ENCODE results near the gene CDKAL1.
"Not testable (repeated sequence)": the region's sequence is repeated elsewhere in the genome, so short reads cannot be mapped to it uniquely, and the experiment has no call there.

Gene CDKAL1

GRCh38 chr6:21246075-21246474, 711.8 kb downstream of the CDKAL1 start:
- TF ChIP-seq CTBP1 (IDR thresholded peaks at IDR 0.05; ENCODE audit: borderline replicate concordance): no peak
- TF ChIP-seq FOXA1 (IDR thresholded peaks at IDR 0.05): no peak
- TF ChIP-seq FOXM1 (IDR thresholded peaks at IDR 0.05; ENCODE audit: borderline replicate concordance): no peak
- no peak for TF ChIP-seq L3MBTL2 (conservative IDR thresholded peaks at IDR 0.05)
- no peak for TF ChIP-seq SUZ12 (IDR thresholded peaks at IDR 0.05)
- no peak for TF ChIP-seq FOXK2 (IDR thresholded peaks at IDR 0.05)
- no peak for TF ChIP-seq ELF4 (IDR thresholded peaks at IDR 0.05)
- TF ChIP-seq HDGF (IDR thresholded peaks at IDR 0.05; ENCODE audit: borderline replicate concordance): no peak
- TF ChIP-seq ZNF384 (IDR thresholded peaks at IDR 0.05): no peak
- TF ChIP-seq NFRKB (IDR thresholded peaks at IDR 0.05): no peak
- TF ChIP-seq TARDBP (IDR thresholded peaks at IDR 0.05): no peak
- TF ChIP-seq PKNOX1 (IDR thresholded peaks at IDR 0.05): no peak
- no peak for TF ChIP-seq BHLHE40 (IDR thresholded peaks at IDR 0.05; ENCODE audit: borderline replicate concordance)
- POLR2A ChIA-PET: no interaction called here
- CTCF ChIA-PET: interaction anchor here (0.7 kb wide), 1 partner anchor 259 kb away, joined by 3 read pairs; no protein-coding TSS in a partner anchor
- no peak for DNase-seq (ENCODE audit: extremely low spot score)

- CTCF ChIA-PET; POLR2A ChIA-PET; DNase-seq (ENCODE audit: extremely low spot score): not testable (repeated sequence)
Measured at GRCh38 chr6:21254460-21254859, 720.2 kb downstream of the CDKAL1 start.

GRCh38 chr6:21256197-21256596, 721.9 kb downstream of the CDKAL1 start:
- POLR2A ChIA-PET: no interaction called here
- TF ChIP-seq ELF4 (IDR thresholded peaks at IDR 0.05): no peak
- TF ChIP-seq SP1 (IDR thresholded peaks at IDR 0.05): no peak
- no peak for TF ChIP-seq ZNF384 (IDR thresholded peaks at IDR 0.05)
- TF ChIP-seq LEF1 (IDR thresholded peaks at IDR 0.05; ENCODE audit: borderline replicate concordance): no peak
- no peak for TF ChIP-seq CTBP1 (IDR thresholded peaks at IDR 0.05; ENCODE audit: borderline replicate concordance)
- no peak for TF ChIP-seq HDGF (IDR thresholded peaks at IDR 0.05; ENCODE audit: borderline replicate concordance)
- no peak for TF ChIP-seq PKNOX1 (IDR thresholded peaks at IDR 0.05)
- TF ChIP-seq ARNT (IDR thresholded peaks at IDR 0.05): no peak
- no peak for TF ChIP-seq FOXK2 (IDR thresholded peaks at IDR 0.05)
- TF ChIP-seq TARDBP (IDR thresholded peaks at IDR 0.05): no peak
- TF ChIP-seq BHLHE40 (IDR thresholded peaks at IDR 0.05; ENCODE audit: borderline replicate concordance): no peak
- no peak for TF ChIP-seq SUZ12 (IDR thresholded peaks at IDR 0.05)
- TF ChIP-seq NFRKB (IDR thresholded peaks at IDR 0.05): no peak
- TF ChIP-seq FOXA1 (IDR thresholded peaks at IDR 0.05): no peak
- TF ChIP-seq FOXM1 (IDR thresholded peaks at IDR 0.05; ENCODE audit: borderline replicate concordance): no peak
- no peak for TF ChIP-seq L3MBTL2 (conservative IDR thresholded peaks at IDR 0.05)
- CTCF ChIA-PET: no interaction called here
- DNase-seq (ENCODE audit: extremely low spot score): no peak

GRCh38 chr6:21257125-21257524, 722.9 kb downstream of the CDKAL1 start:
- TF ChIP-seq HDGF (IDR thresholded peaks at IDR 0.05; ENCODE audit: borderline replicate concordance): no peak
- no peak for TF ChIP-seq SP1 (IDR thresholded peaks at IDR 0.05)
- no peak for TF ChIP-seq L3MBTL2 (conservative IDR thresholded peaks at IDR 0.05)
- no peak for TF ChIP-seq BHLHE40 (IDR thresholded peaks at IDR 0.05; ENCODE audit: borderline replicate concordance)
- no peak for TF ChIP-seq ELF4 (IDR thresholded peaks at IDR 0.05)
- no peak for TF ChIP-seq CTBP1 (IDR thresholded peaks at IDR 0.05; ENCODE audit: borderline replicate concordance)
- TF ChIP-seq FOXK2 (IDR thresholded peaks at IDR 0.05): no peak
- TF ChIP-seq NFRKB (IDR thresholded peaks at IDR 0.05): no peak
- TF ChIP-seq PKNOX1 (IDR thresholded peaks at IDR 0.05): no peak
- TF ChIP-seq SUZ12 (IDR thresholded peaks at IDR 0.05): no peak
- no peak for TF ChIP-seq FOXA1 (IDR thresholded peaks at IDR 0.05)
- TF ChIP-seq ZNF384 (IDR thresholded peaks at IDR 0.05): no peak
- ChIA-PET CTCF (no interaction called here), POLR2A (interaction anchor here (1.3 kb wide), 1 partner anchor 337 kb away, joined by 4 read pairs; the partner anchor contains the start of gene SOX4)
- no peak for DNase-seq (ENCODE audit: extremely low spot score)

GRCh38 chr6:21258665-21259064, 724.4 kb downstream of the CDKAL1 start:
- ChIA-PET POLR2A (interaction anchor here (1.1 kb wide), 1 partner anchor 335 kb away, joined by 3 read pairs; the partner anchor contains the start of gene SOX4), CTCF (no interaction called here)
- TF ChIP-seq TARDBP (IDR thresholded peaks at IDR 0.05) (no peak), ELF4 (IDR thresholded peaks at IDR 0.05) (no peak), ZNF384 (IDR thresholded peaks at IDR 0.05) (no peak), FOXK2 (IDR thresholded peaks at IDR 0.05) (no peak), L3MBTL2 (conservative IDR thresholded peaks at IDR 0.05) (no peak), SP1 (IDR thresholded peaks at IDR 0.05) (no peak), CTBP1 (IDR thresholded peaks at IDR 0.05; ENCODE audit: borderline replicate concordance) (no peak), SUZ12 (IDR thresholded peaks at IDR 0.05) (no peak), PKNOX1 (IDR thresholded peaks at IDR 0.05) (no peak), FOXA1 (IDR thresholded peaks at IDR 0.05) (no peak), BHLHE40 (IDR thresholded peaks at IDR 0.05; ENCODE audit: borderline replicate concordance) (no peak), ARNT (IDR thresholded peaks at IDR 0.05) (no peak), NFRKB (IDR thresholded peaks at IDR 0.05) (no peak), HDGF (IDR thresholded peaks at IDR 0.05; ENCODE audit: borderline replicate concordance) (no peak), LEF1 (IDR thresholded peaks at IDR 0.05; ENCODE audit: borderline replicate concordance) (no peak), FOXM1 (IDR thresholded peaks at IDR 0.05; ENCODE audit: borderline replicate concordance) (no peak)
- DNase-seq (ENCODE audit: extremely low spot score): no peak

- TF ChIP-seq PKNOX1 (IDR thresholded peaks at IDR 0.05) (no peak), ELF4 (IDR thresholded peaks at IDR 0.05) (no peak), CTBP1 (IDR thresholded peaks at IDR 0.05; ENCODE audit: borderline replicate concordance) (no peak), SP1 (IDR thresholded peaks at IDR 0.05) (no peak), LEF1 (IDR thresholded peaks at IDR 0.05; ENCODE audit: borderline replicate concordance) (no peak), ARNT (IDR thresholded peaks at IDR 0.05) (no peak), TARDBP (IDR thresholded peaks at IDR 0.05) (no peak), HDGF (IDR thresholded peaks at IDR 0.05; ENCODE audit: borderline replicate concordance) (no peak), FOXM1 (IDR thresholded peaks at IDR 0.05; ENCODE audit: borderline replicate concordance) (no peak), FOXA1 (IDR thresholded peaks at IDR 0.05) (no peak), BHLHE40 (IDR thresholded peaks at IDR 0.05; ENCODE audit: borderline replicate concordance) (no peak), ZNF384 (IDR thresholded peaks at IDR 0.05) (no peak), SUZ12 (IDR thresholded peaks at IDR 0.05) (no peak), L3MBTL2 (conservative IDR thresholded peaks at IDR 0.05) (no peak), FOXK2 (IDR thresholded peaks at IDR 0.05) (no peak), NFRKB (IDR thresholded peaks at IDR 0.05) (no peak)
- POLR2A ChIA-PET: interaction anchor here (1.1 kb wide), 1 partner anchor 334 kb away, joined by 3 read pairs; the partner anchor contains the start of gene SOX4
- CTCF ChIA-PET: no interaction called here
- DNase-seq (ENCODE audit: extremely low spot score): no peak
Measured at GRCh38 chr6:21259660-21260059, 725.4 kb downstream of the CDKAL1 start.
